Esophagus muscularis mucosa (tissue), 4 donors: ENCODE results near the gene TFAP2E. TPM values are rescaled to one million over a fixed set of nuclear protein-coding genes. Genes with fewer than 3 reads are reported as not detected.
A peak's percentile ranks its signal among the peaks of the same experiment; 100 is the strongest.
"Not testable (repeated sequence)": the region's sequence is repeated elsewhere in the genome, so short reads cannot be mapped to it uniquely, and the experiment has no call there.

Source experiments
- DNase-seq: peaks from one replicate; pipeline ENCODE4 v3.0.0-alpha.2; 2017; ENCODE audit errors: extremely low spot score
- H3K27ac ChIP-seq, 4 donors: fragments of 200-600 bp; sonication (generic); replicated peaks in 1 of 4; 1 replicate in 3 of 4; 2 replicates in 1 of 4; pipeline ENCODE4 v1.5.1; 2016 to 2019; ENCODE audit warnings: mild to moderate bottlenecking in 1 of 4
- H3K27me3 ChIP-seq, 4 donors: fragments of 200-600 bp; sonication (generic); one replicate each; pipeline versions ENCODE4 v1.5.1 to v1.6.0; 2016 to 2019
- H3K36me3 ChIP-seq, 4 donors: fragments of 200-600 bp; sonication (generic); one replicate each; pipeline ENCODE4 v1.5.1; 2016 to 2019
- H3K4me1 ChIP-seq, 4 donors: fragments of 200-600 bp; sonication (generic); one replicate each; pipeline ENCODE4 v1.5.1; 2016 to 2019
- H3K4me3 ChIP-seq, 4 donors: fragments of 200-600 bp; sonication (generic); 1 replicate in 2 of 4; 2 replicates in 2 of 4; pipeline ENCODE4 v1.5.1; 2016 to 2019; ENCODE audit warnings: mild to moderate bottlenecking in 4 of 4, moderate library complexity in 1 of 4
- H3K9me3 ChIP-seq, 4 donors: fragments of 200-600 bp; sonication (generic); 1 replicate in 3 of 4; 2 replicates in 1 of 4; pipeline ENCODE4 v1.5.1; 2016 to 2019
- CTCF ChIP-seq, 3 experiments: fragments of 200-600 bp in 2 of 3; fragments of 450-650 bp in 1 of 3; sonication (generic) in 2 of 3; IDR thresholded peaks; one replicate each; pipeline ENCODE4 v1.5.1; 2017 to 2019; ENCODE audit warnings: antibody characterized with exemption in 3 of 3, mild to moderate bottlenecking in 2 of 3, moderate library complexity in 1 of 3
- EP300 ChIP-seq: sonication (generic); formaldehyde crosslinking; IDR thresholded peaks from one replicate; pipeline ENCODE4 v1.6.1; 2017; ENCODE audit warnings: antibody characterized with exemption
- POLR2A ChIP-seq: fragments of 450-650 bp; IDR thresholded peaks from one replicate; pipeline ENCODE4 v1.6.1; 2017; ENCODE audit warnings: antibody characterized with exemption, moderate library complexity, mild to moderate bottlenecking, low read depth
- POLR2AphosphoS5 ChIP-seq, 2 donors: sonication (generic); formaldehyde crosslinking; IDR thresholded peaks; one replicate each; pipeline ENCODE4 v1.6.1; 2017; ENCODE audit warnings: antibody characterized with exemption in 2 of 2
- WGBS: methylation state at CpG from one replicate; pipeline ENCODE4 v1.1.5; 2018; 5-methylcytosine and 5-hydroxymethylcytosine counted together
- intact Hi-C: fragments of 100-400 bp; cut with DNase I; formaldehyde crosslinking; loops from one replicate; pipeline ENCODE4 v1.15.1; 2023
- total RNA-seq, 4 donors: library from RNA; depleted of rRNA; stranded (reverse); fragments of >200 nt; gene quantifications; one replicate each; pipeline versions ENCODE4 v1.1.0 to v1.2.1, GENCODE V29; 2016

Gene TFAP2E
- total RNA-seq, 4 donors from 2014 or later = 0.33 to 0.71 (median 0.63) TPM; not detected in 1

GRCh38 chr1:35577071-35577998 is 4.2 kb downstream of the TFAP2E start:
- no peak for TF ChIP-seq POLR2A
- TF ChIP-seq POLR2AphosphoS5 (IDR thresholded peaks at IDR 0.05) = no peak
- TF ChIP-seq EP300 = no peak
- no peak for TF ChIP-seq CTCF (IDR thresholded peaks at IDR 0.05)
- Histone ChIP-seq H3K36me3 (no peaks in the 10 kb centered on the region), H3K9me3 (no peaks in the 10 kb centered on the region), H3K4me3 (peak overlapping the region; percentile 50 to 61 (median 53)), H3K27me3 (peaks cover 0 to 64% (median 27%) of the 10 kb centered on the region in 4 donors), H3K27ac (no peak overlapping the region), H3K4me1 (peaks cover 23 to 46% (median 36%) of the 10 kb centered on the region in 4 donors)
- 53% methylated on average over 9 of the region's 70 CpGs for WGBS
- intact Hi-C loops = no loop called here
- DNase-seq = no peak

GRCh38 chr1:35580949-35581388 is 7.9 kb downstream of the TFAP2E start:
- H3K4me1 ChIP-seq = peaks cover 13 to 26% (median 24%) of the 10 kb centered on the region in 4 donors
- WGBS = 77% methylated on average over 4 of the region's 4 CpGs
- intact Hi-C loops = no loop called here

GRCh38 chr1:35581621-35582020 is 8.5 kb downstream of the TFAP2E start:
- H3K36me3 ChIP-seq, H3K27ac ChIP-seq, intact Hi-C loops, H3K4me3 ChIP-seq, DNase-seq, H3K9me3 ChIP-seq: not testable (repeated sequence)
- Histone ChIP-seq H3K27me3 (peaks cover 0 to 22% (median 6%) of the 10 kb centered on the region in 4 donors), H3K4me1 (peaks cover 12 to 20% (median 19%) of the 10 kb centered on the region in 4 donors)
- WGBS = 95% methylated on average over 9 of the region's 9 CpGs

More at GRCh38 chr1:35580949-35581388, 7.9 kb downstream of the TFAP2E start:
- no peak for DNase-seq
- TF ChIP-seq EP300 (no peak), POLR2A (no peak), CTCF (IDR thresholded peaks at IDR 0.05) (no peak), POLR2AphosphoS5 (IDR thresholded peaks at IDR 0.05) (no peak)
- no peak overlapping the region for H3K4me3 ChIP-seq
- no peaks in the 10 kb centered on the region for H3K36me3 ChIP-seq
- peaks cover 0 to 28% (median 9%) of the 10 kb centered on the region in 4 donors for H3K27me3 ChIP-seq
- no peaks in the 10 kb centered on the region for H3K9me3 ChIP-seq
- no peak overlapping the region for H3K27ac ChIP-seq

GRCh38 chr1:35585281-35585680 is 12.2 kb downstream of the TFAP2E start:
- TF ChIP-seq CTCF (IDR thresholded peaks at IDR 0.05) (no peak), POLR2AphosphoS5 (IDR thresholded peaks at IDR 0.05) (no peak), POLR2A (no peak), EP300 (no peak)
- no peak overlapping the region for H3K4me3 ChIP-seq

GRCh38 chr1:35585805-35586204 is 12.7 kb downstream of the TFAP2E start:
- H3K27ac ChIP-seq, DNase-seq, intact Hi-C loops, H3K9me3 ChIP-seq, H3K36me3 ChIP-seq, H3K4me3 ChIP-seq, H3K27me3 ChIP-seq, H3K4me1 ChIP-seq: not testable (repeated sequence)
- WGBS = 89% methylated on average over 1 of the region's 1 CpG

More at GRCh38 chr1:35585281-35585680, 12.2 kb downstream of the TFAP2E start:
- intact Hi-C loops = no loop called here
- WGBS = 84% methylated on average over 3 of the region's 3 CpGs
- no peaks in the 10 kb centered on the region for H3K9me3 ChIP-seq
- no peak overlapping the region for H3K27ac ChIP-seq
- no peak for DNase-seq
- H3K27me3 ChIP-seq = no peaks in the 10 kb centered on the region
- H3K36me3 ChIP-seq = peaks cover 0 to 2% (median 0%) of the 10 kb centered on the region in 4 donors
- no peaks in the 10 kb centered on the region for H3K4me1 ChIP-seq
